ENCODE data around the gene CLDN11.

CLDN11 gene

GRCh38 chr3:170428095-170428494 lies 9.4 kb downstream of the CLDN11 start:
- no peak for DNase-seq

- no peak for DNase-seq
Observed at GRCh38 chr3:170429050-170429449, 10.4 kb downstream of the CLDN11 start.

DNA sequence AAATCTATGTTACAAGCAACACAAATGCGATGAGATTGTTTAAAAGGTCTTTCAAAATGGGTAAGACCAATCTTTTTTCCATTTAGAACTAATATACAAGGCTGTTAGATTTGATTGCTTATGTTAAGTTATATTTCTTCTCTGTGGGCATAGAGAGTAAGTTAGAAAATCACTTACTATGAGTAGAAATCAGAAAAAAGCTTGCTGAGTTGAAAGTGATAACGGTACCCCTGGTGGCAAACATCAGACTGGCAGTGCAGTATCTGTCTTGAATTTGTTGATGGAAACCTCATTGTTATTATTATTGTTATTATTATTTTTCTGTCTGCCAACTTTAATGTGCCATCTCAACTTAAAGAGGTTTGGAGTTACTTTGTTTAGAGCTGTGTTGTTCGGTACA lies 12.4 kb downstream of the CLDN11 start:
- no peak for DNase-seq

- no peak for DNase-seq
Observed at GRCh38 chr3:170432416-170432815, 13.7 kb downstream of the CLDN11 start.

DNA sequence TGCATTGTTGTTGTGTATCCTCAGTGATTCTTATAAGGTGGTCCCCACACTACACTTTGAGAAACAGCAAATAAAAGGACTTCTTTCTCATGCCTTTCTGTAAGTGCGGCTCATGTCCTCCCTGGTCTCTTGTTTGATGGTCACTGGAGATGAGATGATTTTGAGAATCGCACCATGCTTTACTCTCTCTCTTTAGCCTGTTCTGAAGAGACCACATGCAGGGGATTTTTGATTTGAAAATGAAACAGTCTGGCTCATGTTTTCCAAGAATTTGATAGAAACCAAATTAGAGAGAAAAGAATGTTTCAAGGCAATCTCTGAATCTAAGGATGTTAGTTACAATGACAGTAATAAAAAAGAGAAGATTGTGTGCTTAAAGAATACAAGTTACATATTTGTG lies 18.0 kb downstream of the CLDN11 start:
- DNase-seq: no peak

GRCh38 chr3:170437176-170437575 lies 18.5 kb downstream of the CLDN11 start:
- DNase-seq: no peak

- no peak for DNase-seq
Observed at GRCh38 chr3:170437696-170438407, 19.2 kb downstream of the CLDN11 start.

- DNase-seq: no peak
Observed at GRCh38 chr3:170438836-170439235, 20.2 kb downstream of the CLDN11 start.

- DNase-seq: no peak
Observed at GRCh38 chr3:170440344-170440743, 21.7 kb downstream of the CLDN11 start.

- no peak for DNase-seq
Observed at GRCh38 chr3:170441412-170441811, 22.7 kb downstream of the CLDN11 start.

DNA sequence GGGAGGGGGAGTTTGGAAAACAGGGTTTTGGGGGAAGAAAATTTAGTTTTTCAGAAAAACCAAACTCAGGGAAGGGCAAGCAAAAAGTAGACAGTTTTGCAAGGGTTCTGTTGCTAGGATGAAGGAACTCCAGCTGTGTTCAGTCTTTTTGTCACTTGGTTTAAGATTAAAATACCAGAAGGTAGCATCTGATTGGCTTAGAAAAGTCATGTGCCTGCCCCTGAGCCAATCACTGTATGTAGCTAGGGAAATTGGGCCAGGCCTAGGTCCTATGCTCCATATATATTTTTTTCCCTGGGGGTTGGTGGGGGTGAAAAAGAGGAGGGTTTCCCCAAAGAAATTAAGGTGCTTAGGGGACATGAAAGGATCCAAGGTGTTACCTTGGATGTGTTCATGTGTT lies 24.3 kb downstream of the CLDN11 start:
- DNase-seq: no peak

- DNase-seq: no peak
Observed at GRCh38 chr3:170443457-170443856, 24.8 kb downstream of the CLDN11 start.

- DNase-seq: no peak
Observed at GRCh38 chr3:170448584-170448983, 29.9 kb downstream of the CLDN11 start.

DNA sequence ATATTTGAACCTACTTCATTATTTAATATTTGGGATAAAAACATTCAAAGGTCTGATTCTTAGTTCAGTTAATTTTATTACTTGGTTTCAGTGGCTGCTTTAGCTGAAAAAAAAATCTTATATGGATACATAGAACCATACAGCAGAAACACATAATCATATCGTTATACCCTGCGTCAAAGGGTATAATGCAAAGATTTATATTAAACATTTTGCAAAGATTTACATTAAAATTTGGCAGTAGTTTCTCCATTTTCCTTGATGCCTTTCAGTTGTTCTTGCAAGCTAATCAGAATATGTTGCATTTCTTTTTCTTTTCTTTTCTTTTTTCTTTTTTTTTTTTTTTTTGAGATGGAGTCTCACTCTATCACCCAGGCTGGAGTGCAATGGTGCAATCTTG lies 31.4 kb downstream of the CLDN11 start:
- no peak for DNase-seq

- no peak for DNase-seq
Observed at GRCh38 chr3:170454509-170454908, 35.8 kb downstream of the CLDN11 start.

DNA sequence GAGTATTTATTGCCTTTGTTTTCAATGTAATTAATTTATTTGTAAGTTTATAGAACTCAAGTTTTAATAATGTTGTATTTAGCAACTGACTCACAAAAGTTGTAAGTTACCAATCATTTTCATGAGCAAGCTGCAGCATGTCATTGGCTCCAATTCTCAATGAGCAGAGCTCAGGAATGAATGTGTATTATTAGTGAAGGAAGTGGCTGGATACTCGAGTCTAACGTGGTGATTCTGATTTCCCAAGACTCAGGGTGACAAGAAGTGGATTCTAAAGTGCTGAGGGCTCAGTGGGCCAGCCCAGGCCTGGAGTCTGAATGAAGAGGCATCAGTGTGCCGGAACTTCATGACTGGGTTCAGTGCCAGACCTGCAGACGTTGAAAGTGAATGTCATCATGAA lies 39.6 kb downstream of the CLDN11 start:
- no peak for DNase-seq

GRCh38 chr3:170463011-170463410 lies 44.3 kb downstream of the CLDN11 start:
- no peak for DNase-seq

DNA sequence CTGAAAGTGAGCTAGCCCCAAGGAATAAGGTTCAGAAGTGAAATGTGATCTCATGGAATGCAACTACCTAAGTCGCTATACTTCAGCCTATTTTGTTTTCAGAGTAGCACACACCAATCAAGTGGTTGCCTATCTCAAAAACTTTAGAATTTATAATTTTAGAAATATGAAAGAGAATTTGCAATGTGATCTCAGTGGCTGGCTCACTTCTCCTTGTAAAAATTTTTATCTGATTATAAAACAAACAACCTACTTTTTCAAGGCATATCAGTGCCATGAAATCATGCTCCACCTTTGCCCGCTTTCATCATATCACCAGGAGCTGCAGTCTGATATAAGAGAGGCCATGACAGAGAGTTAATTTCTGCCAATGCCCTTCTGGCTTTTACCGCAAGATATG lies 47.3 kb downstream of the CLDN11 start:
- no peak for DNase-seq

DNA sequence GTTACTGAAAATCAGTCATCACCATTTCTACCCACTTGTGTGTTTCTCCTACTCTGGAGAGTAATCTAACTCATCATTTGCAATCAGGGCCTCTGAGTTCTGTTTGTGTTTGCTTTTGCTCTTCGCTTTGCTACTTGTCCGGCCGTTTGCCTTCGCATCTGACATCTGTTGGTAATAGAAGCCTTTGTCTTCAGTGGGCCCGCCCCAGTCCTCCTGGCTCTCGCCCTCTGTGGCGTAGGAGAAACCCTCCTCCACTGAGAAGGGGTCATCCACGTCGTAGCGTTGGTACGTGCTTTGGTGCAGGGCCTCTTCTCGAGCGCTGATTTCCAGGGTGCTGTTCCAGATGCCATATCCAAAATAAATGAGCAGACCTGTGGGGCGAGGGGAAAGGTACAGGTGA lies 48.3 kb downstream of the CLDN11 start:
- DNase-seq: no peak

DNA sequence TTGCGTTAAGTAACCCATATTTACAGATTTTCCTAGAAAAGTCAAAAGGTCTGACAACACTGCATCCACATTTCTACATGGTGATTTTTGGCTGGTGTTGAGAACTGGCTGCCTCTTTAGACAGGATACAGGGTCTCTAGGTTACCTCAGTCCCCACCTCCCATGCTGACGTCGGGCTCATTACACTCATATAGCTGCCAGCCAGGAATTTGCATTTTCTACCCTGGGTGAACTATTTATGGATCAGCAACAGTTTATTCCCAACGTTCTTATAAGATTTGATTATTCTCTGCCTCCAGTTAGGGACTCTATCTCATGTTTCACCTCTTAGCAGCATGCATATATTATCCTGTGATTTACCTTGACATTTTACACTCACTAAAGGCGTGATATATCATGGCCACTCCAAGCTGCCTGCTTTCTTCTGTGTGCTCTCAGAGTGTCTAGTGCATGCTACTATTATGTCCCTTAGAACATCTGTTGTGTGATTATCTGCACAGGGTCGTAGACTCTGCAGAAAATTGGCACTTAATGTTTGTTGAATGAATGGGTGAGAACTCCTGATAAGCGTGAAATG lies 49.0 kb downstream of the CLDN11 start:
- DNase-seq: no peak

DNA sequence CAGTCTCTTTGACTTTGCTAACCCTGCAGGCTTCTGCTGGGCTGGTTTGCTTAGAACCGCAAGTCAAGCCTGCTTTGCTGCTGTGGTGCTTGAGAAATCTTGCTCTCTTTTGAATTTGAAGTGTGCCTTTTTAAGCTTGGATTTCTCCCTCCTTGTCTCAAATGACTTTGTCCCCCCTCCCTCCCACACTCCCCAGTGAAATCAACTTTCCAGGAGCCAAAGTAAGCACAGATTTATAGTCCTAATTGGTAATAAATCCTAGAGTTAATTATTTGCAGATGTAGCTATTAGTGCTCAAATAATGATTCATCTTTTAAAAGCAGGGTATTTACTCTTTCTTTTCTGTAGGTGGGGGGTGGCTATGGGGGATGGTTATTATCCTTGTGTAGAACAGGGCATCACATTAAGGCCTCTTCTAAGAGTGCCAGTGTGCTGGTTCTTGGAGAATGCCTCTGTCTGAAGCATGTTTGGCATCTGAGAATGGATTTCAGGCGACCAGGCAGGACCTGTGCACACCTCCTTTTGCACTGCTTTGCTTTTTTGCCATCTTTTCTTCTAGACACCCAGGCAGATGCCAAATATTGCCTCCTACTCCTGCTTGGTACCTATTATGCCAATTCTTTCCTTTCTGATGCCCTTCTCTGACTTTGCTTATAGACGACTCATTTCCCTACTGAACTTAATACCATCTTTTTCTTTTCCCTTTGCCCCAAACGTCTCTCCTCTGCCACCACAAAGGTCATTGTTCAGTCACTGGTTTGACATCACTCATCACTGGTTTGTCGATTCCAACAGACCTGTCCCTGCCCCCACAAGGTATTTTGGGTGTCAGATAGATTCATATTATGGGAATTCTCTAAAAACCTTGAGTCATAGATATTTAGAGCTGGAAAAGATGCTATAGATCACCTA lies 50.7 kb downstream of the CLDN11 start:
- no peak for DNase-seq

GRCh38 chr3:170470063-170471016 lies 51.7 kb downstream of the CLDN11 start:
- no peak for DNase-seq

DNA sequence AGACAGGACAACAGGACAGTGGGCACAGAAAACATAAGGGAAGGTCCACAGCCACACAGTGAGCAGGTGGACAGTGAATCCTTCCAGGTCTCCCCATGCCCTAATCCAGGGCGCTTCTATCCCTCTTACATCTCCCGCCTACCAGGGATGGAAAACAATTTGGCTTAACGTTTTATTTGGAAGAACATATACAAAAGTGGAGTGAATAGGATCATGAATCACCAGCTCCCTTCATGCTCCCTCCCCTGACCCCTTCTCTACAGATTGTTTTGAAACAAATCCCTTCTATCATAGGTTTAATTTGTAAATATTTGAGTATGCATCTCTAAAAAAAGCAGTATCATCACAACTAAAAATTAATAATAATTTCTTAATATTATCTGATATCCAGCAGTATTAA lies 52.5 kb downstream of the CLDN11 start:
- no peak for DNase-seq
